ENCODE results near the gene LMAN2L. TPM values are rescaled to one million over a fixed set of nuclear protein-coding genes. Genes with fewer than 3 reads are reported as not detected.

LMAN2L gene
- polyA plus RNA-seq, 1 of the 3 experiments (the other 2 are of a cell fraction): 17.7 TPM

DNA sequence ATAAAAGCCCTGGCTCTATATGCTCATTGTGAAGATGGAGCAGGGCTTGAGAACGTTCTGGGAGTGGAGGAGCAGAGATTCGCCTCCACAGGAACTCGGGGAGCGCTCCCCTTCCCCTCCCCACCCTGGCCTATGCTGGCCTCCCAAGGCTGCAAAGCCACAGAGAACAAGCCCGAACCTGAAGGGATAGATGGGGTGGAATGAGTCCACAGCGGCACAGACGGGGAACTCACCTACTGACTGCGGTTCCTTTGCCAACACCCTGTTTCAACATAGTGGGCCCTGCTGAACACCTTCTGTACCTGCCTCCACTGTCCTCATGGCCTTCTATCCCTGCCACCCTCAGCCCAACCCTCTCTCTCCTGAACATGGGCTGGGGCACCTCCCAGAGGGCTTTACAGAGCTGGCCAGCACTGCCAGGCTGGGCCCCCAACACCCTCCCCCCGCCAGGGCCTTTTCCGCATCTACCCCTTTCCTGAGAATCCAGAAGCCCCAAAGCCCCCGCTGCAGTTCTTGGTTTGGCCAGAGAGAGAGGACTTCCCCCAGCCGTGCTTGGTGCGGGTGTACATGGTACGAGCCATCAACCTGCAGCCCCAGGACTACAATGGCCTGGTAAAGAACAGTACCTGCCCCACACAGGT, 41.5 kb downstream of the LMAN2L start:
- H3K9me3 ChIP-seq: no peaks in the 10 kb centered on the region
- no peaks in the 10 kb centered on the region for H3F3A ChIP-seq (replicated peaks; ENCODE audit: insufficient read depth)
- H3K27ac ChIP-seq (ENCODE audit: low read depth in 2 of 2, low read length in 1 of 2): no peak overlapping the region
- H3K9me2 ChIP-seq: no peaks in the 10 kb centered on the region
- H3K9ac ChIP-seq: no peak overlapping the region
- H2AFZ ChIP-seq (ENCODE audit: low read depth): no peak overlapping the region
- no peaks in the 10 kb centered on the region for H4K20me1 ChIP-seq (ENCODE audit: insufficient read depth)
- H3K4me1 ChIP-seq (ENCODE audit: control insufficient read depth in 1 of 2, insufficient read depth in 2 of 2, low read depth in 1 of 2, low read length in 1 of 2): no peaks in the 10 kb centered on the region
- no peak overlapping the region for H3K4me2 ChIP-seq
- H3K36me3 ChIP-seq (replicated peaks in 1 of 2; ENCODE audit: control insufficient read depth in 1 of 2, insufficient read depth in 2 of 2, low read length in 1 of 2): no peaks in the 10 kb centered on the region
- no peak overlapping the region for H3K4me3 ChIP-seq (ENCODE audit: low read depth in 2 of 2, low read length in 1 of 2)
- H3K27me3 ChIP-seq (ENCODE audit: insufficient read depth): no peaks in the 10 kb centered on the region
- WGBS (ENCODE audit: low lambda C conversion rate): 92% methylated on average over 4 of the region's 14 CpGs
- ChIA-PET POLR2A (interaction anchor here (0.8 kb wide), 1 partner anchor 120 kb away, joined by 3 read pairs; no protein-coding TSS in a partner anchor), CTCF (interaction anchor here (1.2 kb wide), 1 partner anchor 65 kb away, joined by 3 read pairs; no protein-coding TSS in a partner anchor)
- TF ChIP-seq FOXJ3 (CRISPR knock-in tag; IDR thresholded peaks at IDR 0.05) (no peak), EP300 (IDR thresholded peaks at IDR 0.05; ENCODE audit: borderline replicate concordance in 1 of 2, low read depth in 1 of 2, low read length in 1 of 2) (no peak), RCOR1 (IDR thresholded peaks at IDR 0.05; ENCODE audit: low read length) (no peak), FOXM1 (IDR thresholded peaks at IDR 0.05; ENCODE audit: low read depth) (no peak), GATA2 (CRISPR knock-in tag; IDR thresholded peaks at IDR 0.05) (no peak)
- DNase-seq: no peak
- no peaks in the 10 kb centered on the region for H3K79me2 ChIP-seq (ENCODE audit: insufficient read depth)

DNA sequence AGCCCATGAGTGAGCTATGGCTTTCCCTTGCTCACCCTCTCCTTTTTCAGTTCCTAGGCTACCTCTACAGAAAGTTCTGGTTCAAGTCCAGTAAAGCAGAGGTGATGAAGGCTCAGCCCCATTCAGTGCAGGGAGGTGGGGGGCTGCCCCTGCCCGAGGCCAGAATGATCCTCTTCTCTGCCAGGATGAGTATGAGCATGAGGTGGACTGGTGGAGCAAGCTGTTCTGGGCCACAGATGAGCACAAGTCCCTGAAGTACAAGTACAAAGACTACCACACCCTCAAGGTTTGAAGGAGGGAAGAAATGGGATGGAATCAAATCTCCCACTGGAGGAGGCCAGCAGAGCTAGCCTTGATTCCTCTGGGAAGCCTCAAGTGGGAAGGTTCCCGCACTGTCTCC, 42.4 kb downstream of the LMAN2L start:
- no peaks in the 10 kb centered on the region for H3K36me3 ChIP-seq (replicated peaks in 1 of 2; ENCODE audit: control insufficient read depth in 1 of 2, insufficient read depth in 2 of 2, low read length in 1 of 2)
- WGBS (ENCODE audit: low lambda C conversion rate): 10% methylated on average over 1 of the region's 2 CpGs
- H3K9ac ChIP-seq: no peak overlapping the region
- H3K9me2 ChIP-seq: no peaks in the 10 kb centered on the region
- H3K9me3 ChIP-seq: no peaks in the 10 kb centered on the region
- H3K79me2 ChIP-seq (ENCODE audit: insufficient read depth): no peaks in the 10 kb centered on the region
- ChIA-PET POLR2A (no interaction called here), CTCF (no interaction called here)
- H3K4me1 ChIP-seq (ENCODE audit: control insufficient read depth in 1 of 2, insufficient read depth in 2 of 2, low read depth in 1 of 2, low read length in 1 of 2): peaks cover 0 to under 1% of the 10 kb centered on the region in 2 experiments; a peak in 1 of 4 replicates
- no peaks in the 10 kb centered on the region for H3F3A ChIP-seq (replicated peaks; ENCODE audit: insufficient read depth)
- no peak overlapping the region for H3K4me2 ChIP-seq
- H3K27me3 ChIP-seq (ENCODE audit: insufficient read depth): no peaks in the 10 kb centered on the region
- H3K27ac ChIP-seq (ENCODE audit: low read depth in 2 of 2, low read length in 1 of 2): no peak overlapping the region
- H3K4me3 ChIP-seq (ENCODE audit: low read depth in 2 of 2, low read length in 1 of 2): no peak overlapping the region
- DNase-seq: no peak
- TF ChIP-seq TEAD4 (IDR thresholded peaks at IDR 0.05; ENCODE audit: borderline replicate concordance, insufficient read depth) (no peak), GATA2 (CRISPR knock-in tag; IDR thresholded peaks at IDR 0.05) (no peak), SMC3 (IDR thresholded peaks at IDR 0.05; ENCODE audit: low read depth, low read length) (no peak), JUND (IDR thresholded peaks at IDR 0.05) (no peak), TCF12 (IDR thresholded peaks at IDR 0.05) (no peak), CHD2 (IDR thresholded peaks at IDR 0.05; ENCODE audit: low read length, partially characterized antibody) (no peak), EZH2phosphoT487 (IDR thresholded peaks at IDR 0.05; ENCODE audit: borderline replicate concordance, low read depth) (no peak)
- TF ChIP-seq, protein P1, sequence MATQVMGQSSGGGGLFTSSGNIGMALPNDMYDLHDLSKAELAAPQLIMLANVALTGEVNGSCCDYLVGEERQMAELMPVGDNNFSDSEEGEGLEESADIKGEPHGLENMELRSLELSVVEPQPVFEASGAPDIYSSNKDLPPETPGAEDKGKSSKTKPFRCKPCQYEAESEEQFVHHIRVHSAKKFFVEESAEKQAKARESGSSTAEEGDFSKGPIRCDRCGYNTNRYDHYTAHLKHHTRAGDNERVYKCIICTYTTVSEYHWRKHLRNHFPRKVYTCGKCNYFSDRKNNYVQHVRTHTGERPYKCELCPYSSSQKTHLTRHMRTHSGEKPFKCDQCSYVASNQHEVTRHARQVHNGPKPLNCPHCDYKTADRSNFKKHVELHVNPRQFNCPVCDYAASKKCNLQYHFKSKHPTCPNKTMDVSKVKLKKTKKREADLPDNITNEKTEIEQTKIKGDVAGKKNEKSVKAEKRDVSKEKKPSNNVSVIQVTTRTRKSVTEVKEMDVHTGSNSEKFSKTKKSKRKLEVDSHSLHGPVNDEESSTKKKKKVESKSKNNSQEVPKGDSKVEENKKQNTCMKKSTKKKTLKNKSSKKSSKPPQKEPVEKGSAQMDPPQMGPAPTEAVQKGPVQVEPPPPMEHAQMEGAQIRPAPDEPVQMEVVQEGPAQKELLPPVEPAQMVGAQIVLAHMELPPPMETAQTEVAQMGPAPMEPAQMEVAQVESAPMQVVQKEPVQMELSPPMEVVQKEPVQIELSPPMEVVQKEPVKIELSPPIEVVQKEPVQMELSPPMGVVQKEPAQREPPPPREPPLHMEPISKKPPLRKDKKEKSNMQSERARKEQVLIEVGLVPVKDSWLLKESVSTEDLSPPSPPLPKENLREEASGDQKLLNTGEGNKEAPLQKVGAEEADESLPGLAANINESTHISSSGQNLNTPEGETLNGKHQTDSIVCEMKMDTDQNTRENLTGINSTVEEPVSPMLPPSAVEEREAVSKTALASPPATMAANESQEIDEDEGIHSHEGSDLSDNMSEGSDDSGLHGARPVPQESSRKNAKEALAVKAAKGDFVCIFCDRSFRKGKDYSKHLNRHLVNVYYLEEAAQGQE (IDR thresholded peaks at IDR 0.05; ENCODE audit: low read depth, low read length): no peak
- TF ChIP-seq, protein P2, sequence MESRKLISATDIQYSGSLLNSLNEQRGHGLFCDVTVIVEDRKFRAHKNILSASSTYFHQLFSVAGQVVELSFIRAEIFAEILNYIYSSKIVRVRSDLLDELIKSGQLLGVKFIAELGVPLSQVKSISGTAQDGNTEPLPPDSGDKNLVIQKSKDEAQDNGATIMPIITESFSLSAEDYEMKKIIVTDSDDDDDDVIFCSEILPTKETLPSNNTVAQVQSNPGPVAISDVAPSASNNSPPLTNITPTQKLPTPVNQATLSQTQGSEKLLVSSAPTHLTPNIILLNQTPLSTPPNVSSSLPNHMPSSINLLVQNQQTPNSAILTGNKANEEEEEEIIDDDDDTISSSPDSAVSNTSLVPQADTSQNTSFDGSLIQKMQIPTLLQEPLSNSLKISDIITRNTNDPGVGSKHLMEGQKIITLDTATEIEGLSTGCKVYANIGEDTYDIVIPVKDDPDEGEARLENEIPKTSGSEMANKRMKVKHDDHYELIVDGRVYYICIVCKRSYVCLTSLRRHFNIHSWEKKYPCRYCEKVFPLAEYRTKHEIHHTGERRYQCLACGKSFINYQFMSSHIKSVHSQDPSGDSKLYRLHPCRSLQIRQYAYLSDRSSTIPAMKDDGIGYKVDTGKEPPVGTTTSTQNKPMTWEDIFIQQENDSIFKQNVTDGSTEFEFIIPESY (IDR thresholded peaks at IDR 0.05; ENCODE audit: borderline replicate concordance, low read depth): no peak
- H2AFZ ChIP-seq (ENCODE audit: low read depth): no peak overlapping the region
- H4K20me1 ChIP-seq (ENCODE audit: insufficient read depth): no peaks in the 10 kb centered on the region
